GM21737 (cell line): Measurements from ENCODE around the gene IMMP2L.

Source experiments
- ATAC-seq: cut with Tn5 transposase; IDR thresholded peaks from one replicate; pipeline ENCODE4 v1.9.1; 2021; ENCODE audit warnings: mild to moderate bottlenecking, moderate library complexity; ENCODE audit not compliant: unreplicated experiment

IMMP2L gene

GRCh38 chr7:111560773-111561653, 1.3 kb downstream of the IMMP2L start:
- no peak for ATAC-seq

GRCh38 chr7:111558991-111559390, 3.3 kb downstream of the IMMP2L start:
- peak; percentile 61 for ATAC-seq

- no peak for ATAC-seq
These were observed 5.3 kb downstream of the IMMP2L start for GRCh38 chr7:111556977-111557376.

- no peak for ATAC-seq
These were observed 8.2 kb downstream of the IMMP2L start for GRCh38 chr7:111554086-111554485.

GRCh38 chr7:111541067-111541466, 21.2 kb downstream of the IMMP2L start:
- ATAC-seq: no peak

- no peak for ATAC-seq
These were observed 22.0 kb downstream of the IMMP2L start for GRCh38 chr7:111540199-111540815.

GRCh38 chr7:111537134-111537533, 25.2 kb downstream of the IMMP2L start:
- ATAC-seq: no peak

GRCh38 chr7:111535142-111535870, 27.0 kb downstream of the IMMP2L start:
- ATAC-seq: no peak

- no peak for ATAC-seq
These were observed 29.7 kb downstream of the IMMP2L start for GRCh38 chr7:111532625-111533024.

- no peak for ATAC-seq
These were observed 30.3 kb downstream of the IMMP2L start for GRCh38 chr7:111531993-111532392.

- ATAC-seq: no peak
These were observed 32.0 kb downstream of the IMMP2L start for GRCh38 chr7:111530356-111530668.

- no peak for ATAC-seq
These were observed 32.6 kb downstream of the IMMP2L start for GRCh38 chr7:111529507-111530355.

GRCh38 chr7:111528331-111528730, 34.0 kb downstream of the IMMP2L start:
- ATAC-seq: peak; percentile 55

- ATAC-seq: peak; percentile 79
These were observed 34.7 kb downstream of the IMMP2L start for GRCh38 chr7:111527545-111527944.

- no peak for ATAC-seq
These were observed 37.2 kb downstream of the IMMP2L start for GRCh38 chr7:111525100-111525499.

GRCh38 chr7:111521660-111522059, 40.6 kb downstream of the IMMP2L start:
- ATAC-seq: no peak

- no peak for ATAC-seq
These were observed 44.0 kb downstream of the IMMP2L start for GRCh38 chr7:111518264-111518663.

- ATAC-seq: no peak
These were observed 44.7 kb downstream of the IMMP2L start for GRCh38 chr7:111517549-111517951.

GRCh38 chr7:111516612-111517011, 45.7 kb downstream of the IMMP2L start:
- ATAC-seq: no peak

GRCh38 chr7:111513566-111513965, 48.7 kb downstream of the IMMP2L start:
- no peak for ATAC-seq

- no peak for ATAC-seq
These were observed 50.4 kb downstream of the IMMP2L start for GRCh38 chr7:111511845-111512244.
